Mesenteric fat pad (tissue), 1 donor: Measurements from ENCODE around the gene LARP6. TPM values are rescaled to one million over a fixed set of nuclear protein-coding genes. Genes with fewer than 3 reads are reported as not detected.
"Not testable (repeated sequence)": the region's sequence is repeated elsewhere in the genome, so short reads cannot be mapped to it uniquely, and the experiment has no call there.

Experiments used
- DNase-seq: peaks from one replicate; pipeline ENCODE4 v3.0.0-alpha.2; 2020; ENCODE audit warnings: low spot score
- total RNA-seq: library from RNA; stranded (reverse); fragmentation: NEBNext Ultra II Directional; extraction: Animal tissue kit (Norgen Biotek cat#: 25700); gene quantifications from one replicate; pipeline ENCODE4 v1.2.1, GENCODE V29; 2021
- donor health status: DM: yes; HTN: yes; CAD: no.

LARP6 gene
- total RNA-seq, 1 donor from 2014 or later: 89.9 TPM

- DNase-seq: no peak
Observed at GRCh38 chr15:70831094-70831911, 22.7 kb downstream of the LARP6 start.

- no peak for DNase-seq
Observed at GRCh38 chr15:70830615-70831014, 23.3 kb downstream of the LARP6 start.

- DNase-seq: no peak
Observed at GRCh38 chr15:70829371-70830166, 24.4 kb downstream of the LARP6 start.

- no peak for DNase-seq
Observed at GRCh38 chr15:70827721-70828120, 26.2 kb downstream of the LARP6 start.

GRCh38 chr15:70826634-70827033 lies 27.3 kb downstream of the LARP6 start:
- no peak for DNase-seq

- no peak for DNase-seq
Observed at GRCh38 chr15:70825841-70826240, 28.1 kb downstream of the LARP6 start.

GRCh38 chr15:70823196-70823595 lies 30.8 kb downstream of the LARP6 start:
- no peak for DNase-seq

- DNase-seq: no peak
Observed at GRCh38 chr15:70820214-70820613, 33.7 kb downstream of the LARP6 start.

GRCh38 chr15:70818580-70818979 lies 35.4 kb downstream of the LARP6 start:
- DNase-seq: no peak

GRCh38 chr15:70817266-70817665 lies 36.7 kb downstream of the LARP6 start:
- no peak for DNase-seq

GRCh38 chr15:70815604-70816003 lies 38.4 kb downstream of the LARP6 start:
- DNase-seq: no peak

GRCh38 chr15:70815011-70815410 lies 38.9 kb downstream of the LARP6 start:
- DNase-seq: not testable (repeated sequence)

- DNase-seq: no peak
Observed at GRCh38 chr15:70812827-70813364, 41.1 kb downstream of the LARP6 start.

GRCh38 chr15:70810916-70811578 lies 42.9 kb downstream of the LARP6 start:
- no peak for DNase-seq

- DNase-seq: no peak
Observed at GRCh38 chr15:70806992-70807712, 46.8 kb downstream of the LARP6 start.

- not testable (repeated sequence) for DNase-seq
Observed at GRCh38 chr15:70804388-70804787, 49.6 kb downstream of the LARP6 start.

GRCh38 chr15:70802629-70803028 lies 51.3 kb downstream of the LARP6 start:
- no peak for DNase-seq

- no peak for DNase-seq
Observed at GRCh38 chr15:70801109-70801508, 52.8 kb downstream of the LARP6 start.

- DNase-seq: no peak
Observed at GRCh38 chr15:70799667-70800450, 54.1 kb downstream of the LARP6 start.

- DNase-seq: no peak
Observed at GRCh38 chr15:70797464-70797863, 56.5 kb downstream of the LARP6 start.
